HG03066 (cell line): ENCODE data around the gene XRN1.

Experiments
- ATAC-seq: cut with Tn5 transposase; IDR thresholded peaks from one replicate; pipeline ENCODE4 v1.9.1; 2021; ENCODE audit warnings: low read depth; ENCODE audit not compliant: unreplicated experiment

Gene XRN1

DNA sequence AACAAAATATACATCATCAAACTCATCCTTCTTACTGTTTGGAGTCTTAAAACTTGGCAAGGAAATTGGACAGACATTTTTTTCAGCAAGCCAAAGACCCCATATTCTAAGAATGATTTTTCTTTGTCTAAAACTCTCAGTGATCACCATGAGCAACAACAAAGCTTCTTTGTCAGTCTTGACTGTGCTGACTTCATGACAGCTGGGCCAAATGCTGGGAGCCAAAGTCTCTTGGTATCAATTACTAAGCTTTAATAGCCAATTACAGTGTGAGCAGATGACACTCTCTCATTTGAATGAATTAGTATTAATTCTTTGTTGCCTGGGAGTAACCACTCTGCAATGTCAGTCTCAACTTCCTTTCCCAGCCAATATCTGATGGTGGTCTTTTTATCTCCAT is 174.3 kb downstream of the XRN1 start:
- ATAC-seq = no peak

DNA sequence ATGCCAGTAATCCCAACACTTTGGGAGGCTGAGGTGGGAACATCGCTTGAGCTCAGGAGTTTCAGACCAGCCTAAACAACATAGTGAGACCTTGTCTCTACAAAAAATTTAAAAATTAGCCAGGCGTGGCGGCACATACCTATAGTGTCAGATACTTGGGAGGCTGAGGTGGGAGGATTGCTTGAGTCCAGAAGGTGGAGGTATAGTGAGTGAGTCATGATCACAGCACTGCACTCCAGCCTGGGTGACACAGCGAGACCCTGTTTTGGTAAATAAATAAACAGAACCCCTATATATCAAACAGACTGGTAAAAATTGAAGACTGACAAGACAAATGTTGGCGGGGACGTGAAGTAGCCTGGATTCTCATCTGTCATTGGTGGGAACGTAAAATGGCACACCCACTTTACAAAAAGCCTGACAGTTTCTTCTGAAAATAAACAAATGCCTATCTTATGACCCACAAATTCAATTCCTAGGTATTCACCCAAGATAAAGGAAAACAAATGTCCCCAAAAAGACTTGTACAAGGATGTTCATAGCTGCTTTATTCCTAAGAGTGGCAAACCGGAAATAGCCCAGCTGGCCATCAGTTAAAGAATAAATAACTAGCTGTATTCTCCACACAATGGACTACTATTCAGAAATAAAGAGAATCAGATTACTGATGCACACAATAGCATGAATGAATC is 175.5 kb downstream of the XRN1 start:
- no peak for ATAC-seq

DNA sequence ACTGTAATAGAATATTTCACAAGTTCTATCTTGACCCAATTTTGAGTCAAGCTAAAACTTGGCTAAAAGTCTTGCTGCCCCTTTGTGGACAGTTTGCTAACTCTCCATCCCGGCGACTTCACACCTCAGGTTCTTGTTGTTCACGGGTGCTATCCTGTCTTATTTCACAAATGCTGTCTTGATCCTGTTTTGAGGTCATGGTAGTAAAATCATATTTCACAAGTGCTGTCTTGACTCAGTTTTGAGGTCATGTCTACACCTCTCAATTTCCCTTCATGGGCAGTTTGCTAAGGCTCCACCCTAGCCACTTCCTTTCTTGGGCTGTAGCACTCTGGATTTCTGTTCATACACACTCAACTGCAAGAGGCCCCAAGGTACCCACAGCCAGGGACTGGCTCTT is 177.4 kb downstream of the XRN1 start:
- ATAC-seq = no peak

DNA sequence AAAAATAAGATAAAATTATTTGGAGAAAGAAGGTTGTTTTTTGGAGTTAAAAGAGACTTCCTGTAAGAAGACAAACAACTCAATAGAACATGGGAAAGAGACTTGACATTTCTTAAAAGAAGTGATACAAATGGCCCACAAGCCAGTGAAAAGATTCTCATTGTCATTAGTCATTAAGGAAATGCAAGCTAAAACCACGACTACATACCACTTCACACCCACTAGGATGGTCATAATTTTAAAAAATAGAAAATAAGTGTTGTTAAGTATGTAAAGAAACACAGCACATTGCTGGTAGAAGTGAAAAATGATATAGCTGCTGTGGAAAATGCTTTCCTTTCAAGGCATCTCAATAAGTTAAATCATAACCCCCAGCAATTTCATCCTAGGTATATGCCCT is 178.1 kb downstream of the XRN1 start:
- ATAC-seq = no peak

DNA sequence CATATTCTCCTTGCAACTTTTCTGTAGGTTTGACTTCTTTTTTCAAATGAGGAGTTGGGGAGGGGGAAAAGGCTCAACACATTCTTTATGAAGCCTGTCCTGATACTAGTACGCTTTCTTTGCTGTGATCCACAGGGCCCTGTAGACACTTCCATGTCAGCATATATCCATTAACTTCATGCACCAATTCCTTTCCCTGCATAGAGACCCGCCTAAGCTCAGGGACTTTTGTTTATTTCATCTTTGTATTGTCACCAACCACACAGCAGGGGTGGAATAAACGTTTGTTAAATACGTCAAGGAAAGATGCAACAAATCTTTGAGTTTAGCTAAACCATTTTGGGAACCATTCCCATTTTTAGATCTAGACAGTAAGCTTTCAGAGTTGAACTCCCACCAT is 179.4 kb downstream of the XRN1 start:
- no peak for ATAC-seq

DNA sequence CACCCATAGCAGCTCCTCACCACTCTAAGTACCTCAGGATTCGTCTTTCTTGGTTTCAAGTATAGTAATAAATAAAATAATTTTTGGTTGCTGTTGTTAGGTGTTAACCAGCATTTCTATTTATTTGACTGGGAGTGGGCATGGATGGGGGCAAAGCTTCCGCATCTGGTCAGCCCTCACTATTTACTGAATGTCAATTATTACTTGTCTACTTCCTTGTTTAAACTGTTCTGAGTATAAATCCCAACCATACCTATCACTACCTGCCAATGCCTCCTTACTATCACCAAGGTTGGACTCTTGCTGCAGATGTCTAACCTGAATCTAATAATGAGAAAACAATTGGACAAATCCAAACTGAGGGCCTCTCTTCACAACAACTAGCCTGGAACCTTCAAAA is 180.6 kb downstream of the XRN1 start:
- ATAC-seq = no peak

DNA sequence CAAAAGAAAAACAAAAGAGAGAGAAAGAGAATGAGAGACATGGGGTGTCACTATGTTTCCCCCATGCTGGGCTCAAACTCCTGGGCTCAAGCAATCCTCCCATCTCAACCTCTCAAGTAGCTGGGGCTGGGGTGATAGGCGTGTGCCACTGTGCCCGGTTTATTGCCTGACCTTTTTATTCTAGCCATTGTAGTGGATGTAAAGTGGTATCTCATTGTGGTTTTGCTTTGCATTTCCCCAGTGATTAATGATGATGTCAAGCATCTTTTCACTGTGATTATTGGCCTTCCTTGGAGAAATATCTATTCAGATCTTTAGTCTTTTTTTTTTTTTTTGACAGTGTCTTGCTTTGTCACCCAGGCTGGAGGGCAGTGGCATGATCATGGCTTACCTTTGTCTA is 184.7 kb downstream of the XRN1 start:
- ATAC-seq = no peak

DNA sequence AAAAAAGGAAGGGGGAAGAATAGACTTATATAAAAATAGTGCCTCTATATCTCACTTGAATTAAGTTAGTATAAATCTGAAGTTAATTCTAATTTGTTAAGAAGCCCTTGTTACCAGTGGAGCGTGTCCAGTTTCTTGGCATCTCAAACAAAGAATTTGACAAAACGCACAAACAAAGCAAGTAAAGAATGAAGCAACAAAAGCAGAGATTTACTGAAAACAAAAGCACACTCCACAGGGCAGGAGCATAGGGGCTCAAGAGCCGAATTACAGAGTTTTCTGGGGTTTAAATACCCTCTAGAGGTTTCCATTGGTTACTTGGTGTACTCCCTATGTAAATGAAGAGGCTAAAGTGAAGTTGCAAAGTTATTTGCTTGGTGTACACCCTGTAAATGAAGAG is 188.5 kb downstream of the XRN1 start:
- no peak for ATAC-seq

DNA sequence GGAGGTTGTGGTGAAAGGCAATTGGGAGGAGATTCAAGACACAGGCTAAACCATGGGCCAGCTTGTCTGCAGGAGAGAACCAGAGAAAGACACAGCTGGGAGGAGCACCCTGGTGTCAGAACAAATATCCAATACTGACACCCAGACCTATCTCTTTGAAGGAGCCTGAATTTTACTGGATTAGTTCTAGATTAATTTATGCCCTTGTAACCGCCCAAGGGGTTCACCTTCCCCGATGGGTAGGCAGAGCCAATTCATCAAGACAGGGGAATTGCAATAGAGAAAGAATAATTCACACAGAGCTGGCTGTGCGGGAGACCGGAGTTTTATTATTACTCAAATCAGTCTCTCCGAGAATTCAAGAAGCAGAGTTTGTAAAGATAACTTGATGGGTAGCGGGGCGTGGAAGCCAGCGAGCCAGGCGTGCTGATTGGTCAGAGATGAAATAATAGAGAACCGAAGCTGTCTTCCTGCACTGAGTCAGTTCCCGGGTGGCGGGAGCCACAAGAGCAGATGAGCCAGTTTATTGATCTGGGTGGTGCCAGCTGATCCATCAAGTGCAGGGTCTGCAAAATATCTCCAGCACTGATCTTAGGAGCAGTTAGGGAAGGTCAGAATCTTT is 191.0 kb downstream of the XRN1 start:
- ATAC-seq = no peak
